Parathyroid adenoma (tissue), 2 donors: ENCODE results near the gene SLC24A2.

ENCODE experiments used
- H2AFZ ChIP-seq: fragments of 300-600 bp; sonication (generic); one replicate; pipeline ENCODE4 v1.7.0; 2017; ENCODE audit warnings: antibody characterized with exemption, mild to moderate bottlenecking
- H3K27ac ChIP-seq: fragments of 300-600 bp; sonication (generic); one replicate; pipeline ENCODE4 v1.7.0; 2017
- H3K27me3 ChIP-seq: fragments of 300-600 bp; sonication (generic); one replicate; pipeline ENCODE4 v1.7.0; 2017; ENCODE audit warnings: low read length; ENCODE audit not compliant: control insufficient read depth, insufficient read depth
- H3K36me3 ChIP-seq: fragments of 300-600 bp; sonication (generic); one replicate; pipeline ENCODE4 v1.7.0; 2017; ENCODE audit warnings: low read length; ENCODE audit not compliant: control insufficient read depth, insufficient read depth
- H3K4me1 ChIP-seq: fragments of 300-600 bp; sonication (generic); one replicate; pipeline ENCODE4 v1.7.0; 2017; ENCODE audit warnings: control low read depth
- H3K4me2 ChIP-seq: fragments of 300-600 bp; sonication (generic); one replicate; pipeline ENCODE4 v1.7.0; 2017; ENCODE audit warnings: low read length
- H3K4me3 ChIP-seq: fragments of 300-600 bp; sonication (generic); one replicate; pipeline ENCODE4 v1.7.0; 2017; ENCODE audit warnings: low read depth, low read length
- H3K79me2 ChIP-seq: fragments of 300-600 bp; sonication (generic); one replicate; pipeline ENCODE4 v1.7.0; 2017; ENCODE audit warnings: control low read depth
- H3K9ac ChIP-seq: fragments of 300-600 bp; sonication (generic); one replicate; pipeline ENCODE4 v1.7.0; 2017; ENCODE audit warnings: mild to moderate bottlenecking
- H3K9me3 ChIP-seq: fragments of 300-600 bp; sonication (generic); one replicate; pipeline ENCODE4 v1.7.0; 2017; ENCODE audit warnings: low read length; ENCODE audit not compliant: control insufficient read depth
- CTCF ChIP-seq: fragments of 300-600 bp; sonication (generic); IDR thresholded peaks from one replicate; pipeline ENCODE4 v1.7.0; 2017; ENCODE audit warnings: antibody characterized with exemption, mild to moderate bottlenecking
- donor health status: primary hyperparathyroidism.

Gene SLC24A2

GRCh38 chr9:19800884-19801283 lies 12.0 kb upstream of the SLC24A2 start:
- H2AFZ ChIP-seq, result no peak overlapping the region
- no peak overlapping the region for H3K4me3 ChIP-seq
- H3K9me3 ChIP-seq, result no peaks in the 10 kb centered on the region
- H3K4me1 ChIP-seq, result no peaks in the 10 kb centered on the region
- H3K27ac ChIP-seq, result no peak overlapping the region
- H3K4me2 ChIP-seq, result no peak overlapping the region
- no peak overlapping the region for H3K9ac ChIP-seq
- H3K36me3 ChIP-seq, result no peaks in the 10 kb centered on the region
- no peaks in the 10 kb centered on the region for H3K27me3 ChIP-seq
- no peak for TF ChIP-seq CTCF
- no peaks in the 10 kb centered on the region for H3K79me2 ChIP-seq

- Histone ChIP-seq H3K36me3 (no peaks in the 10 kb centered on the region), H3K4me1 (no peaks in the 10 kb centered on the region), H3K4me3 (no peak overlapping the region), H2AFZ (no peak overlapping the region), H3K79me2 (no peaks in the 10 kb centered on the region), H3K4me2 (no peak overlapping the region), H3K9ac (no peak overlapping the region), H3K27ac (no peak overlapping the region), H3K27me3 (no peaks in the 10 kb centered on the region), H3K9me3 (no peaks in the 10 kb centered on the region)
- no peak for TF ChIP-seq CTCF
Observed at GRCh38 chr9:19799784-19800183, 10.9 kb upstream of the SLC24A2 start.

DNA sequence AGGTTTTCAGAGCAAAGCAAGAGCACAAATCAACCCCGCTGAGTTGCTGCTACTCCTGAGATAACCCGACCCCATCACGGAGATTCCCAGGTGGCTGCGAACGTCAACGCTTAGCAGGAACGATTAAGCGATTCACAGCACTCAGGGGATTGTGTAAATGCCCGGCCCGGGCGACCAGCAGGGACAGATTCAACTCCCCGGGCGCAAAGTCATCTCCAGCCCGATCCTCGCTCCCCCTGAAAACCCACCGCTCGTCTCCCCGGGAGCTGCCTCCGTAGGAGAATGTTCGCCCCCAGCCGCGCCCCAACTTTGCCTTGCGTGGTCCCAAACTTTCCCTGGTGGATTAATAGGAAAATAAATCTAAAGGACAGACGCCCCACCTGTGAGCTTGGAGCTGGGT lies 685 bp downstream of the SLC24A2 start:
- Histone ChIP-seq H3K9me3 (no peaks in the 10 kb centered on the region), H3K4me3 (no peak overlapping the region), H2AFZ (no peak overlapping the region), H3K27me3 (no peaks in the 10 kb centered on the region), H3K36me3 (no peaks in the 10 kb centered on the region), H3K4me1 (no peaks in the 10 kb centered on the region), H3K4me2 (no peak overlapping the region), H3K9ac (no peak overlapping the region), H3K27ac (no peak overlapping the region), H3K79me2 (no peaks in the 10 kb centered on the region)
- no peak for TF ChIP-seq CTCF

- TF ChIP-seq CTCF, result no peak
- no peak overlapping the region for H3K4me3 ChIP-seq
- no peak overlapping the region for H2AFZ ChIP-seq
- H3K4me2 ChIP-seq, result no peak overlapping the region
- no peaks in the 10 kb centered on the region for H3K36me3 ChIP-seq
- no peaks in the 10 kb centered on the region for H3K79me2 ChIP-seq
- H3K27ac ChIP-seq, result no peak overlapping the region
- H3K9ac ChIP-seq, result no peak overlapping the region
- H3K27me3 ChIP-seq, result no peaks in the 10 kb centered on the region
- H3K4me1 ChIP-seq, result no peaks in the 10 kb centered on the region
- no peaks in the 10 kb centered on the region for H3K9me3 ChIP-seq
Observed at GRCh38 chr9:19787672-19788071, 1.2 kb downstream of the SLC24A2 start.

GRCh38 chr9:19785230-19785629 lies 3.6 kb downstream of the SLC24A2 start:
- H2AFZ ChIP-seq, result no peak overlapping the region
- no peak for TF ChIP-seq CTCF
- no peaks in the 10 kb centered on the region for H3K36me3 ChIP-seq
- H3K4me2 ChIP-seq, result no peak overlapping the region
- no peaks in the 10 kb centered on the region for H3K9me3 ChIP-seq
- H3K27me3 ChIP-seq, result no peaks in the 10 kb centered on the region
- no peak overlapping the region for H3K4me3 ChIP-seq
- H3K4me1 ChIP-seq, result no peaks in the 10 kb centered on the region
- H3K9ac ChIP-seq, result no peak overlapping the region
- no peak overlapping the region for H3K27ac ChIP-seq
- H3K79me2 ChIP-seq, result no peaks in the 10 kb centered on the region
